ENCODE measurements around the gene TNFRSF8. TPM values are rescaled to one million over a fixed set of nuclear protein-coding genes. Genes with fewer than 3 reads are reported as not detected.
A peak's percentile ranks its signal among the peaks of the same experiment; 100 is the strongest.

The TNFRSF8 gene
- polyA plus RNA-seq (2011; rRNA removed) (0.05 TPM in 2 replicates), polyA plus RNA-seq (2017; fragmentation: RNase III; extraction: RNeasy Plus Mini Kit Qiagen cat#74134 plus additional on column Dnase treatment) (0.04 TPM in 1 of 3 replicates, not detected in the others), polyA minus RNA-seq (2011; rRNA and poly(A)+ RNA removed) (not detected in 2 replicates)
- 0.04 TPM in 2 replicates for polyA plus RNA-seq (2012; cell fraction: cytosol; rRNA removed)
- polyA plus RNA-seq (2012; cell fraction: nucleus; rRNA removed), result 0.12 and 0.20 TPM in 2 replicates

GRCh38 chr1:12063141-12064072, at the start of gene TNFRSF8:
TNFRSF8 (plus strand) TSS chr1:12063303; CDS start chr1:12063599, 296 bp downstream.
- Histone ChIP-seq H3K4me1 (no peaks in the 10 kb centered on the region), H3K4me3 (peak within 1 kb of the TSS; percentile 30; the same call in 2 of the 3 replicates), H3K4me2 (peak within 1 kb of the TSS; percentile 77), H3K9me3 (no peaks in the 10 kb centered on the region), H3K27ac (peak within 1 kb of the TSS in 1 of 2 experiments; percentile 58; a peak in 3 of 6 replicates)
- DNase-seq (ENCODE audit: low read depth in 1 of 2, low spot score in 1 of 2), result no peak
- WGBS (ENCODE audit: missing lambda C conversion rate), result 29% methylated on average over 25 of the region's 72 CpGs
- CTCF ChIA-PET, result no interaction called here
- peak; percentile 41 to 49; a peak in 4 of 6 replicates for ATAC-seq
- FAIRE-seq, result no peak
- TF ChIP-seq MAX (IDR thresholded peaks at IDR 0.05) (peak; percentile 26; the same call in 1 of the 2 replicates), HDAC2 (IDR thresholded peaks at IDR 0.05) (no peak), BCL3 (IDR thresholded peaks at IDR 0.05) (no peak), HOXB5 (CRISPR knock-in tag; IDR thresholded peaks at IDR 0.05) (no peak), E2F6 (IDR thresholded peaks at IDR 0.05; ENCODE audit: borderline replicate concordance, low read depth) (peak; percentile 47; the same call in 1 of the 2 replicates)
- POLR2A ChIA-PET, result no interaction called here

- ATAC-seq (no peak), DNase-seq (ENCODE audit: low read depth in 1 of 2, low spot score in 1 of 2) (peak in 1 of 2 experiments; percentile 25), FAIRE-seq (no peak)
- Histone ChIP-seq H3K4me2 (no peak overlapping the region), H3K9me3 (no peaks in the 10 kb centered on the region), H3K4me3 (no peak overlapping the region), H3K4me1 (no peaks in the 10 kb centered on the region), H3K27ac (no peak overlapping the region)
- TF ChIP-seq NFE2L2 (conservative IDR thresholded peaks at IDR 0.05; ENCODE audit: low read length) (no peak), USF2 (IDR thresholded peaks at IDR 0.05) (no peak), CTCF (IDR thresholded peaks at IDR 0.05) (no peak), HEYL (CRISPR knock-in tag; IDR thresholded peaks at IDR 0.05) (no peak), MAFK (IDR thresholded peaks at IDR 0.05; ENCODE audit: partially characterized antibody) (no peak), EHMT2 (IDR thresholded peaks at IDR 0.05; ENCODE audit: low read depth) (no peak), JUNB (IDR thresholded peaks at IDR 0.05) (no peak), FOSL2 (IDR thresholded peaks at IDR 0.05) (no peak), FOSL2 (CRISPR knock-in tag; IDR thresholded peaks at IDR 0.05) (no peak), MYC (IDR thresholded peaks at IDR 0.05; ENCODE audit: borderline replicate concordance, low read length) (no peak), HES2 (IDR thresholded peaks at IDR 0.05) (no peak), RCOR1 (IDR thresholded peaks at IDR 0.05; ENCODE audit: low read depth, low read length) (no peak), MAX (IDR thresholded peaks at IDR 0.05) (no peak), NPAS2 (CRISPR knock-in tag; IDR thresholded peaks at IDR 0.05; ENCODE audit: borderline replicate concordance) (no peak), RAD21 (conservative IDR thresholded peaks at IDR 0.05 in 1 of 2, IDR thresholded peaks at IDR 0.05 in 1 of 2) (no peak), TFCP2L1 (CRISPR knock-in tag; IDR thresholded peaks at IDR 0.05) (no peak), RNF2 (IDR thresholded peaks at IDR 0.05; ENCODE audit: borderline replicate concordance, low read depth) (no peak), RFX5 (IDR thresholded peaks at IDR 0.05) (no peak), HMGXB4 (CRISPR knock-in tag; IDR thresholded peaks at IDR 0.05; ENCODE audit: borderline replicate concordance) (no peak), CHD4 (IDR thresholded peaks at IDR 0.05; ENCODE audit: borderline replicate concordance) (no peak), HOXB13 (CRISPR knock-in tag; IDR thresholded peaks at IDR 0.05; ENCODE audit: low read depth) (no peak)
- ChIA-PET POLR2A (no interaction called here), CTCF (interaction anchor here (0.6 kb wide), 1 partner anchor 83 kb away, joined by 3 read pairs; no protein-coding TSS in a partner anchor)
- 87% methylated on average over 15 of the region's 16 CpGs for WGBS (ENCODE audit: missing lambda C conversion rate)
These were observed 48.7 kb upstream of the TNFRSF8 start for GRCh38 chr1:12014141-12014991.

All from A549 (cell line).